ENCODE results near the gene GIGYF2. TPM values are rescaled to one million over a fixed set of nuclear protein-coding genes. Genes with fewer than 3 reads are reported as not detected.

Gene GIGYF2
- total and polyA plus RNA-seq, 2 of the 4 experiments (the other 2 are of a cell fraction), result 14.7 to 66.0 TPM

DNA sequence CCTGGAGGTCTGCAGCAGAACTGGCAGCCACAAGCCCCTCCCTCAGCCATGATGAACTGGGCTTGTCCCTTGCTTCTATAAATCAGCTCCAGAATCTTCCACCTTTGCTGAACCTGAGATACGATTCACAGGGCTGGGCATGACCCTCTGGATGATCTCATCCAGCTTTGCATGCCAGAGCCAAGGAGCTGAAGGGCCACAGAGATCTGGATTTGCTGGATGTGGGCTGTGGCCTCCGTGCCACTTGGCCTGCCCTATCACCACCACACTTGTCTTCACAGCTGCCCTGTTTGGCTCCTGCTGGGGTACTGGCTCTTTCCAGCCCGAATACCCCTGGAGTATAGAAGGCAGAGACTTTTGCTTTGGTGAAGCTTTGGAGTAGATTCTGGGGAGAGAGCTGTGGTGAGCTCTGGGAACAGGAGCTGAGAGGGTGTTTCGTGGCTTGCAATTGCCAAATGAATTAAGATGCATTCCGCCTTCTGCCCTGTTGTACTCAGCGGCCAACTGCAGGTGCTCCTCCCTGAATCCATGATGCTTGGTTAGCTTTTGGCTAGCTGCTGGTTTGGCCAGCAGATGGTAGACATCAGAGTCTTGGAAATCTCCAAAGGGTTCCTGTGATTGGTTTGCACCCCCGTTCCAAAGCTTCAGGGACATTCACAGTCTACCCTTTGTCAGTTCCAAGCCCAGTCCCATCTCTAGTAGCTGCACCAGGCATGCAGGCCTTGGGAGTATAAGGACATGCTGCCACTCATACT is 30.9 kb upstream of the GIGYF2 start:
- dilution Hi-C loops (cut with HindIII; ENCODE audit: low sequenced_read_pairs, unreplicated experiment), result no loop called here
- Histone ChIP-seq H2BK120ac (ENCODE audit: low read depth, low read length) (no peak overlapping the region), H3K4me1 (ENCODE audit: control insufficient read depth, insufficient read depth, low read length) (no peaks in the 10 kb centered on the region), H3K27me3 (ENCODE audit: control insufficient read depth, insufficient read depth, low read length) (peaks cover 2% of the 10 kb centered on the region; the same call in 1 of the 2 replicates), H2AK9ac (replicated peaks; ENCODE audit: low read depth, low read length, poor library complexity) (no peak overlapping the region), H3K18ac (ENCODE audit: low read depth, low read length) (no peak overlapping the region), H3K36me3 (ENCODE audit: control insufficient read depth, insufficient read depth, low read length) (no peaks in the 10 kb centered on the region), H2BK15ac (ENCODE audit: low read depth, low read length) (no peak overlapping the region), H3K27ac (ENCODE audit: insufficient read depth, low read length) (no peak overlapping the region), H3K14ac (replicated peaks; ENCODE audit: low read depth, low read length) (no peak overlapping the region), H2BK5ac (ENCODE audit: low read depth, low read length, poor library complexity, severe bottlenecking) (no peak overlapping the region), H4K91ac (ENCODE audit: insufficient read depth, low read depth, low read length) (no peak overlapping the region), H2BK20ac (ENCODE audit: low read depth, low read length) (no peak overlapping the region), H3K4ac (ENCODE audit: low read depth, low read length) (no peak overlapping the region), H2AK5ac (ENCODE audit: low read depth, low read length) (no peak overlapping the region), H3K56ac (ENCODE audit: extremely low read depth, insufficient read depth, low read length) (no peak overlapping the region), H4K20me1 (ENCODE audit: insufficient read depth, low read length) (no peaks in the 10 kb centered on the region), H3K9me3 (ENCODE audit: control insufficient read depth, insufficient read depth, low read length) (no peaks in the 10 kb centered on the region), H4K8ac (ENCODE audit: low read depth in 2 of 2, low read length in 2 of 2) (no peak overlapping the region), H2AFZ (replicated peaks; ENCODE audit: low read length, poor library complexity) (no peak overlapping the region), H3K4me2 (ENCODE audit: low read depth, low read length) (no peak overlapping the region), H3K9me1 (ENCODE audit: insufficient read depth, low read length) (no peaks in the 10 kb centered on the region), H3K9ac (ENCODE audit: low read depth, low read length) (no peak overlapping the region), H3K23ac (ENCODE audit: low read depth, low read length) (no peak overlapping the region), H3K4me3 (ENCODE audit: insufficient read depth, low read depth, low read length) (no peak overlapping the region), H3K79me1 (ENCODE audit: low read depth in 1 of 2, low read length in 2 of 2) (no peaks in the 10 kb centered on the region), H4K5ac (ENCODE audit: low read depth, low read length) (no peak overlapping the region)
- DNase-seq (no peak), ATAC-seq (ENCODE audit: low read depth) (no peak)
- POLR2A ChIA-PET (ENCODE audit: unreplicated experiment), result no interaction called here
- BruUV-seq (replicated peaks), result no TSS peak
- intact Hi-C loops (cut with micrococcal nuclease), result no loop called here
- 55% methylated on average over 4 of the region's 7 CpGs; no CpG with 5 or more reads in 1 of the 2 experiments for WGBS, 2 experiments (ENCODE audit: extremely low coverage in 2 of 2, insufficient read length in 1 of 2)
- CTCF ChIA-PET, result no interaction called here
- no peak for TF ChIP-seq MXI1 (IDR thresholded peaks at IDR 0.05; ENCODE audit: borderline replicate concordance, low read depth, low read length)
- TF ChIP-seq BHLHE40 (IDR thresholded peaks at IDR 0.05; ENCODE audit: low read depth, low read length), result no peak
- no peak for TF ChIP-seq CHD1 (IDR thresholded peaks at IDR 0.05; ENCODE audit: low read depth, low read length)
- no peak for TF ChIP-seq NFE2L2 (IDR thresholded peaks at IDR 0.05; ENCODE audit: low read depth, low read length)
- TF ChIP-seq, protein P1, sequence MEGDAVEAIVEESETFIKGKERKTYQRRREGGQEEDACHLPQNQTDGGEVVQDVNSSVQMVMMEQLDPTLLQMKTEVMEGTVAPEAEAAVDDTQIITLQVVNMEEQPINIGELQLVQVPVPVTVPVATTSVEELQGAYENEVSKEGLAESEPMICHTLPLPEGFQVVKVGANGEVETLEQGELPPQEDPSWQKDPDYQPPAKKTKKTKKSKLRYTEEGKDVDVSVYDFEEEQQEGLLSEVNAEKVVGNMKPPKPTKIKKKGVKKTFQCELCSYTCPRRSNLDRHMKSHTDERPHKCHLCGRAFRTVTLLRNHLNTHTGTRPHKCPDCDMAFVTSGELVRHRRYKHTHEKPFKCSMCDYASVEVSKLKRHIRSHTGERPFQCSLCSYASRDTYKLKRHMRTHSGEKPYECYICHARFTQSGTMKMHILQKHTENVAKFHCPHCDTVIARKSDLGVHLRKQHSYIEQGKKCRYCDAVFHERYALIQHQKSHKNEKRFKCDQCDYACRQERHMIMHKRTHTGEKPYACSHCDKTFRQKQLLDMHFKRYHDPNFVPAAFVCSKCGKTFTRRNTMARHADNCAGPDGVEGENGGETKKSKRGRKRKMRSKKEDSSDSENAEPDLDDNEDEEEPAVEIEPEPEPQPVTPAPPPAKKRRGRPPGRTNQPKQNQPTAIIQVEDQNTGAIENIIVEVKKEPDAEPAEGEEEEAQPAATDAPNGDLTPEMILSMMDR (conservative IDR thresholded peaks at IDR 0.05; ENCODE audit: low read depth, low read length), result no peak
- no peak for TF ChIP-seq ELK1 (IDR thresholded peaks at IDR 0.05; ENCODE audit: borderline replicate concordance, low read depth, low read length)
- TF ChIP-seq MAFK (IDR thresholded peaks at IDR 0.05; ENCODE audit: low read depth, low read length), result no peak
- TF ChIP-seq MAZ (IDR thresholded peaks at IDR 0.05; ENCODE audit: borderline replicate concordance, low read depth, low read length), result no peak
- TF ChIP-seq FOS (IDR thresholded peaks at IDR 0.05; ENCODE audit: low read depth, low read length), result no peak
- no peak for TF ChIP-seq RAD21 (IDR thresholded peaks at IDR 0.05; ENCODE audit: low read length)
- TF ChIP-seq CEBPB (IDR thresholded peaks at IDR 0.05; ENCODE audit: low read depth, low read length), result no peak
- no peak for TF ChIP-seq SMC3 (IDR thresholded peaks at IDR 0.05; ENCODE audit: low read depth, low read length)
- TF ChIP-seq, protein P2, sequence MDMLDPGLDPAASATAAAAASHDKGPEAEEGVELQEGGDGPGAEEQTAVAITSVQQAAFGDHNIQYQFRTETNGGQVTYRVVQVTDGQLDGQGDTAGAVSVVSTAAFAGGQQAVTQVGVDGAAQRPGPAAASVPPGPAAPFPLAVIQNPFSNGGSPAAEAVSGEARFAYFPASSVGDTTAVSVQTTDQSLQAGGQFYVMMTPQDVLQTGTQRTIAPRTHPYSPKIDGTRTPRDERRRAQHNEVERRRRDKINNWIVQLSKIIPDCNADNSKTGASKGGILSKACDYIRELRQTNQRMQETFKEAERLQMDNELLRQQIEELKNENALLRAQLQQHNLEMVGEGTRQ (IDR thresholded peaks at IDR 0.05; ENCODE audit: low read depth, low read length), result no peak
- TF ChIP-seq RFX5 (IDR thresholded peaks at IDR 0.05; ENCODE audit: low read depth, low read length), result no peak
- in situ Hi-C loops (cut with MboI; ENCODE audit: low sequenced_read_pairs), result no loop called here

All from IMR-90 (cell line).